ENCODE measurements around the gene DUSP19.

Gene DUSP19

DNA sequence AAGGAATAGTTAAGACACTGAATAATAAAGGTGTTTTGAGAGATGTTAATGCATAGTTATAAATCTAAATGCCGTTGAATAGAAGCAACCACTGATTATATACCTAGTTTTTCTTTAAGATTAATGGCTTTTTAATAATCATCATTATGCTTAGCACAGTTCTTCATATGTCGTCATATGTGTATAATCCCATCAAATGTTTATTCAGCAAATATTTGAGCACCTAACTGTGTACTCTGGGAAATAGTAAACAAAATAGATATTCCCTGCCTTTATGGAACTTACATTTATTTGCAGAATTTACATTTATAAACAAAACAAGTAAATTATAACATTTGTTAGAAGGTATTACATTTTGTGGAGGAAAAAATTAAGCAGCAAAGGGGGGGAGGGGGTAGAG, 55.5 kb downstream of the DUSP19 start:
- TF ChIP-seq GATA3 (IDR thresholded peaks at IDR 0.05; ENCODE audit: low read depth, low read length) (no peak), GATA2 (IDR thresholded peaks at IDR 0.05; ENCODE audit: low read depth, low read length) (no peak)

DNA sequence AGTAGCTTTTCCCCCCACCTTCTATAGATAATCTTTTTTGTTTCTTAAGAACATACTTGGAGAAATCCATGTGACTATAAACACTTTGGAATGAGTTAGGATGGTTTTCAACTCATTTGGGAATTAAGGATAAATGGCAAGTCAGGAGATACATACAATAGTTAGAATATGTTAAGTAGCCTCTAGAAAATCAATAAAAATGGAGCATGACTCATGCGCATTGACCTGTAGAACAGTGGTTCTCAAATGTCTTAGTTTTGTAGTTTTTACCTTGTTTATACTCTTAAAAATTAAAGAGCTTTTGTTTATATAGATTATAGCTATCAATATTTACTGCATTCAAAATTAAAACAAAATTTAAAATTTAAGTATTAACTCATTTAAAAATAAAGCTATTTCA, 70.4 kb downstream of the DUSP19 start:
- TF ChIP-seq GATA3 (IDR thresholded peaks at IDR 0.05; ENCODE audit: low read depth, low read length) (no peak), GATA2 (IDR thresholded peaks at IDR 0.05; ENCODE audit: low read depth, low read length) (no peak)

DNA sequence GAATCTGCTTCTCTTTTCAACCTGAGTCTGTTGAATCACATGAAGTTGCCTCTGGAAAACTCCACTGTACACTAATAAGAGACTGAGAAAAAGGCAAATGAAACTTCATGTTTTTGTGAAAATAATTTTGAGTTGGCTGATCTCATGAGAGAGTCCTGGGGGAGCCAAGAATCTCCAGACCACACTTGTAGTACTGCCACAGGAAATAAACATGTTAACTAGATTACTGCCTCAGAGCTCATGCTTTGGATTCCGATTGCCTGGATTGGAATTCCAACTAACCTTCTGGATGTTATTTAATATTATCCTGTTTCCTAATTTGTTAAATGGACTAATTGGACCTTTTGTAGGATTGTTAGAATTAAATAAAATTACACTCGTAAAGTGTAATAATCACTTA, 70.9 kb downstream of the DUSP19 start:
- TF ChIP-seq GATA3 (IDR thresholded peaks at IDR 0.05; ENCODE audit: low read depth, low read length) (no peak), GATA2 (IDR thresholded peaks at IDR 0.05; ENCODE audit: low read depth, low read length) (no peak)
